Esophagus (tissue), 2 donors: ENCODE measurements around the gene BBX. TPM values are rescaled to one million over a fixed set of nuclear protein-coding genes. Genes with fewer than 3 reads are reported as not detected.

ENCODE experiments used
- H3K27ac ChIP-seq, 2 donors: one replicate each; pipeline ENCODE4 v1.5.1; 2013; ENCODE audit warnings: low read depth in 2 of 2, mild to moderate bottlenecking in 2 of 2, inconsistent platforms in 1 of 2, low read length in 1 of 2, moderate library complexity in 1 of 2
- H3K27me3 ChIP-seq, 2 donors: one replicate each; pipeline ENCODE4 v1.6.1; 2013; ENCODE audit warnings: low read length in 2 of 2, control low read depth in 1 of 2, mild to moderate bottlenecking in 1 of 2; ENCODE audit not compliant: insufficient read depth in 2 of 2, control insufficient read depth in 1 of 2
- H3K36me3 ChIP-seq, 2 donors: one replicate each; pipeline ENCODE4 v1.6.1; 2013; ENCODE audit warnings: low read length in 1 of 2; ENCODE audit not compliant: control insufficient read depth in 2 of 2, insufficient read depth in 2 of 2
- H3K4me1 ChIP-seq, 2 donors: one replicate each; pipeline ENCODE4 v1.6.1; 2013; ENCODE audit warnings: low read length in 1 of 2; ENCODE audit not compliant: control insufficient read depth in 2 of 2, insufficient read depth in 2 of 2
- H3K4me3 ChIP-seq, 2 donors: one replicate each; pipeline ENCODE4 v1.5.1; 2013; ENCODE audit warnings: low read length in 2 of 2, mild to moderate bottlenecking in 2 of 2, low read depth in 1 of 2, moderate library complexity in 1 of 2
- H3K9me3 ChIP-seq, 2 donors: one replicate each; pipeline ENCODE4 v1.6.1; 2013; ENCODE audit warnings: mild to moderate bottlenecking in 2 of 2, low read depth in 1 of 2, low read length in 1 of 2, moderate library complexity in 1 of 2; ENCODE audit not compliant: control insufficient read depth in 2 of 2, insufficient read depth in 1 of 2
- WGBS, 2 donors: extraction: QIAGEN DNeasy Blood & Tissue Kit; methylation state at CpG; one replicate each; pipeline ENCODE4 v1.1.7; 2013; 5-methylcytosine and 5-hydroxymethylcytosine counted together
- polyA plus RNA-seq, 2 donors: library from polyadenylated mRNA; stranded (reverse); fragments of 200-250 nt; gene quantifications; one replicate each; pipeline ENCODE4 v1.2.3, GENCODE V29; 2013
- donor health status: healthy with polysubstance abuse.
- donor health status: Bipolar disorder and iron deficiency.

BBX gene
- polyA plus RNA-seq, 2 donors: 3.4 to 4.7 TPM

- 88 to 89% methylated on average over 3 of the region's 3 CpGs for WGBS, 2 donors
- Histone ChIP-seq H3K9me3 (no peaks in the 10 kb centered on the region), H3K4me3 (no peak overlapping the region), H3K27ac (no peak overlapping the region), H3K4me1 (no peaks in the 10 kb centered on the region), H3K36me3 (no peaks in the 10 kb centered on the region), H3K27me3 (no peaks in the 10 kb centered on the region)
These were observed 146.2 kb downstream of the BBX start for GRCh38 chr3:107668963-107669362.

- WGBS, 2 donors: 85 to 89% methylated on average over 1 of the region's 1 CpG
- no peaks in the 10 kb centered on the region for H3K4me1 ChIP-seq
- no peaks in the 10 kb centered on the region for H3K27me3 ChIP-seq
- no peak overlapping the region for H3K4me3 ChIP-seq
- H3K27ac ChIP-seq: no peak overlapping the region
- no peaks in the 10 kb centered on the region for H3K9me3 ChIP-seq
- H3K36me3 ChIP-seq: no peaks in the 10 kb centered on the region
These were observed 146.9 kb downstream of the BBX start for GRCh38 chr3:107669669-107670068.

DNA sequence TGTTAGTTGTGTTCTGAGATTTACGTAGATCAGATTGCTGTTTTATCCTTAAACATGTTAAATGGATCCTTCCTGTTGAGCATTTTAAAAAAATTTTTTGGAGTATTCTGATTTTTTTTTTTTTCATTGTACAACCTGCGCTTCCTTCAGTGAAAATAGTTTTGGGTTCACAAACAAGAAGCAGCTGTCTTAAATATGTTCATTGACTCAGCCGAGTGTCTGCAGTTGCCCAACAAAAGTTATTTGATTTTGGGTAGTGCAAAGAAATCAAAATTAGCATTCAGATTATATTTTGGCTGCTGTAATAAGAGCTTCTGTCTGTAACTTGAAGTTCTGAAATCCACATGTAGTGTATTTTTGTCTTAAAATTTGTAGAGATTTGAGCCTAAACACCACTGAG, 148.2 kb downstream of the BBX start:
- Histone ChIP-seq H3K9me3 (no peaks in the 10 kb centered on the region), H3K27me3 (no peaks in the 10 kb centered on the region), H3K4me1 (no peaks in the 10 kb centered on the region), H3K36me3 (no peaks in the 10 kb centered on the region), H3K27ac (no peak overlapping the region), H3K4me3 (no peak overlapping the region)
- 90 to 91% methylated on average over 3 of the region's 3 CpGs for whole genome bisulfite sequencing, 2 donors

GRCh38 chr3:107674371-107674770, 151.6 kb downstream of the BBX start:
- Histone ChIP-seq H3K36me3 (no peaks in the 10 kb centered on the region), H3K27me3 (no peaks in the 10 kb centered on the region)
- WGBS, 2 donors: 53 to 66% methylated on average over 7 of the region's 7 CpGs

GRCh38 chr3:107675233-107675900, 152.6 kb downstream of the BBX start:
- H3K36me3 ChIP-seq: no peaks in the 10 kb centered on the region
- no peak overlapping the region for H3K4me3 ChIP-seq
- H3K9me3 ChIP-seq: no peaks in the 10 kb centered on the region
- 81 to 91% methylated on average over 6 of the region's 6 CpGs for WGBS, 2 donors
- H3K27ac ChIP-seq: no peak overlapping the region
- H3K4me1 ChIP-seq: no peaks in the 10 kb centered on the region
- H3K27me3 ChIP-seq: no peaks in the 10 kb centered on the region

More at GRCh38 chr3:107674371-107674770, 151.6 kb downstream of the BBX start:
- H3K4me3 ChIP-seq: no peak overlapping the region
- H3K9me3 ChIP-seq: no peaks in the 10 kb centered on the region
- H3K27ac ChIP-seq: no peak overlapping the region
- H3K4me1 ChIP-seq: no peaks in the 10 kb centered on the region

- no peaks in the 10 kb centered on the region for H3K9me3 ChIP-seq
- no peaks in the 10 kb centered on the region for H3K27me3 ChIP-seq
- WGBS, 2 donors: 70 to 77% methylated on average over 2 of the region's 2 CpGs
- H3K27ac ChIP-seq: no peak overlapping the region
- H3K4me3 ChIP-seq: no peak overlapping the region
- H3K4me1 ChIP-seq: no peaks in the 10 kb centered on the region
- H3K36me3 ChIP-seq: no peaks in the 10 kb centered on the region
These were observed 153.9 kb downstream of the BBX start for GRCh38 chr3:107676469-107677309.

DNA sequence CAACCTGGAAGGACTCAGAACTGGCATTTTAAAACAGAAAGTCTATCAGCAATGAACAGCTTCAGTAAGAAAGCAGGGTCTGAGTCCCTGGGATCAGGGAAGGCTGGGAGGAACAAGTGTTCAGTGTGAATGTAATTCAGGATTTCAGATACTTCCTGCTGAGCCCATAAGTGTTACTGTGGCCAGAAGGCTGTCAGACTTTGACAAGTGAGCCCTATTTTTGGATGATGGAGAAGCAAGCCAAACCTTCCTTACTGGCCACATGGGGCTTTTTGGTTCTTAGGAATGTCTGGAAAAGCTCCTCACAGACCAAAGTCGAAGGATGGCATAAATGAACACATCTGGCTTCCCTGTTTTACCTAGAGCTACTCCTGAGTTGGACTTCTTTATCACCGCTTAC, 157.2 kb downstream of the BBX start:
- Histone ChIP-seq H3K9me3 (no peaks in the 10 kb centered on the region), H3K27me3 (no peaks in the 10 kb centered on the region), H3K4me3 (no peak overlapping the region), H3K4me1 (no peaks in the 10 kb centered on the region), H3K36me3 (no peaks in the 10 kb centered on the region), H3K27ac (no peak overlapping the region)
- 57 to 85% methylated on average over 2 of the region's 2 CpGs for WGBS, 2 donors

DNA sequence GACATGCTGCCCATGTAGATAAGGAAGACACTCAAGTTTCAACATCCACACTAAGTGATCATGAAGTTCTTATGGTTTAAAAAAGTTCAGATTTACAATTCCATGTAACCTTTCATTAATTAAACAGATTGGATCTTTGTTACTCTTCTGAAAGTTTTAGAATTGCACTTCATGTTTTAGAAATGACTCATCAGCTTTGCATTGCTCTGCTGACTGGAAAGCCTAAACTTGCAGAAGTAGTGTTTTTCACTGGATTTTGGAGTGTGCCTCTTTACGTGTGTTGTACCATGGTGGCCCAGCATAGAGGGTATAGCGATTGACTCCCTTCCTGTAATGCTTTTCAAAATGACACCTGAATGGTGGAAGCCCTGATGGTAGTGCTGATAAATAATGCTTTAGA, 157.9 kb downstream of the BBX start:
- H3K27ac ChIP-seq: no peak overlapping the region
- H3K36me3 ChIP-seq: no peaks in the 10 kb centered on the region
- 80 to 85% methylated on average over 2 of the region's 2 CpGs for WGBS, 2 donors
- H3K9me3 ChIP-seq: no peaks in the 10 kb centered on the region
- H3K4me3 ChIP-seq: no peak overlapping the region
- H3K27me3 ChIP-seq: no peaks in the 10 kb centered on the region
- H3K4me1 ChIP-seq: no peaks in the 10 kb centered on the region

GRCh38 chr3:107681396-107681795, 158.6 kb downstream of the BBX start:
- Histone ChIP-seq H3K27me3 (no peaks in the 10 kb centered on the region), H3K36me3 (no peaks in the 10 kb centered on the region), H3K27ac (no peak overlapping the region), H3K9me3 (no peaks in the 10 kb centered on the region), H3K4me3 (no peak overlapping the region), H3K4me1 (no peaks in the 10 kb centered on the region)
- WGBS, 2 donors: 87 to 88% methylated on average over 3 of the region's 3 CpGs

GRCh38 chr3:107682580-107682979, 159.8 kb downstream of the BBX start:
- H3K36me3 ChIP-seq: no peaks in the 10 kb centered on the region
- H3K4me1 ChIP-seq: no peaks in the 10 kb centered on the region
- no peak overlapping the region for H3K27ac ChIP-seq
- H3K4me3 ChIP-seq: no peak overlapping the region
- no peaks in the 10 kb centered on the region for H3K9me3 ChIP-seq
- H3K27me3 ChIP-seq: no peaks in the 10 kb centered on the region
- 81 to 85% methylated on average over 1 of the region's 1 CpG for WGBS, 2 donors
